GM12878 (cell line): ENCODE results near the gene ITGB5. TPM values are rescaled to one million over a fixed set of nuclear protein-coding genes. Genes with fewer than 3 reads are reported as not detected.

Experiments
- ATAC-seq: fragments of 200-7000 bp; cut with Tn5 transposase; 3 replicates; pipeline ENCODE4 v1.9.1; 2020; ENCODE audit warnings: mild to moderate bottlenecking, moderate library complexity
- BruUV-seq: library from RNA; stranded (reverse); fragments of 400-500 nt; replicated peaks from 2 replicates; lab custom pipeline; 2021; lab: Mats Ljungman, UMichigan
- CTCF ChIA-PET: fragments of 300-600 bp; sonication (Branson Sonifier 250); formaldehyde crosslinking; extraction: SDS; loops from one replicate; lab custom pipeline; 2021; ENCODE audit warnings: inconsistent platforms; lab: Yijun Ruan, JAX
- POLR2A ChIA-PET: fragments of 350-600 bp; formaldehyde crosslinking; extraction: SDS; loops from one replicate; lab custom pipeline; 2021; ENCODE audit warnings: inconsistent platforms; lab: Charles Lee
- RAD21 ChIA-PET: fragments of 300-600 bp; sonication (Branson Sonifier 250); formaldehyde crosslinking; loops from one replicate; lab custom pipeline; 2023; ENCODE audit warnings: antibody characterized with exemption; ENCODE audit not compliant: unreplicated experiment; lab: Charles Lee
- SMC1A ChIA-PET: fragments of 300-600 bp; sonication (Branson Sonifier 250); formaldehyde crosslinking; loops from one replicate; lab custom pipeline; 2023; ENCODE audit not compliant: unreplicated experiment, uncharacterized antibody; lab: Charles Lee
- DNase-seq: peaks from one replicate; pipeline ENCODE4 v3.0.0-alpha.2; 2011; ENCODE audit warnings: low read depth, low spot score
- FAIRE-seq: peaks from 3 replicates; lab custom pipeline; 2011; peaks lifted over from hg19 to GRCh38; lab: Jason Lieb, UNC
- H2AFZ ChIP-seq: 2 replicates; pipeline ENCODE4 v1.6.0; 2011; ENCODE audit warnings: low read depth, low read length, control low read depth; ENCODE audit not compliant: control insufficient read depth
- H3K27ac ChIP-seq: 2 replicates; pipeline ENCODE4 v1.5.1; 2011; ENCODE audit warnings: control low read depth; ENCODE audit not compliant: control insufficient read depth, insufficient read depth
- H3K27me3 ChIP-seq, 2 experiments: replicated peaks in 1 of 2; 2 replicates each; pipeline versions ENCODE4 v1.6.0 to v1.6.1; 2011; ENCODE audit warnings: low read length in 1 of 2; ENCODE audit not compliant: control insufficient read depth in 2 of 2, insufficient read depth in 2 of 2
- H3K36me3 ChIP-seq, 2 experiments: 2 replicates each; pipeline ENCODE4 v1.5.1; 2011; ENCODE audit warnings: low read length in 1 of 2; ENCODE audit not compliant: control insufficient read depth in 2 of 2, insufficient read depth in 2 of 2
- H3K4me1 ChIP-seq: 2 replicates; pipeline ENCODE4 v1.6.1; 2011; ENCODE audit warnings: mild to moderate bottlenecking, low read length, moderate library complexity, mixed read lengths; ENCODE audit not compliant: control insufficient read depth, insufficient read depth
- H3K4me2 ChIP-seq: 2 replicates; pipeline ENCODE4 v1.6.0; 2011; ENCODE audit warnings: control low read depth; ENCODE audit not compliant: control insufficient read depth, insufficient read depth
- H3K4me3 ChIP-seq: fragments of 200-600 bp; sonication (generic); 2 replicates; pipeline ENCODE4 v1.5.1; 2016
- H3K79me2 ChIP-seq: 2 replicates; pipeline ENCODE4 v1.6.0; 2011; ENCODE audit warnings: low read length; ENCODE audit not compliant: control insufficient read depth, insufficient read depth
- H3K9ac ChIP-seq: 2 replicates; pipeline ENCODE4 v1.8.0; 2011; ENCODE audit warnings: low read length, control low read depth, mixed read lengths; ENCODE audit not compliant: control insufficient read depth, insufficient read depth
- H3K9me3 ChIP-seq: replicated peaks from 3 replicates; pipeline ENCODE4 v1.5.1; 2011; ENCODE audit warnings: mild to moderate bottlenecking, low read length; ENCODE audit not compliant: control insufficient read depth, insufficient read depth
- H4K20me1 ChIP-seq: 2 replicates; pipeline ENCODE4 v1.6.0; 2011; ENCODE audit not compliant: control insufficient read depth, insufficient read depth
- CREM ChIP-seq: IDR thresholded peaks from 2 replicates; pipeline ENCODE4 v1.6.1; 2014; ENCODE audit warnings: antibody characterized with exemption, low read depth
- EP300 ChIP-seq, 2 experiments: fragments of 150-350 bp in 1 of 2; IDR thresholded peaks; 2 replicates each; pipeline ENCODE4 v1.6.1; 2011 to 2012; ENCODE audit warnings: low read depth in 2 of 2, low read length in 2 of 2, borderline replicate concordance in 1 of 2, improper control_type of control experiment in 1 of 2, inconsistent platforms in 1 of 2; ENCODE audit not compliant: control insufficient read depth in 1 of 2
- ETV6 ChIP-seq, 2 experiments: fragments of 450-650 bp in 1 of 2; IDR thresholded peaks in 1 of 2; conservative IDR thresholded peaks in 1 of 2; 2 replicates each; pipeline ENCODE4 v1.6.1; 2014; ENCODE audit warnings: antibody characterized with exemption in 1 of 2, borderline replicate concordance in 1 of 2, low read depth in 1 of 2, mild to moderate bottlenecking in 1 of 2, moderate library complexity in 1 of 2
- HCFC1 ChIP-seq: fragments of 150-350 bp; IDR thresholded peaks from 2 replicates; pipeline ENCODE4 v1.6.1; 2014; ENCODE audit warnings: low read length
- JUND ChIP-seq: IDR thresholded peaks from 2 replicates; pipeline ENCODE4 v1.6.1; 2012; ENCODE audit warnings: low read depth, mild to moderate bottlenecking, low read length, improper control_type of control experiment, moderate library complexity
- MAX ChIP-seq: IDR thresholded peaks from 2 replicates; pipeline ENCODE4 v1.6.1; 2012; ENCODE audit warnings: low read depth, low read length, improper control_type of control experiment
- MEF2A ChIP-seq: IDR thresholded peaks from 2 replicates; pipeline ENCODE4 v1.6.1; 2011; ENCODE audit warnings: low read depth, mild to moderate bottlenecking, low read length, moderate library complexity; ENCODE audit not compliant: insufficient read depth
- MYB ChIP-seq: fragments of 150-350 bp; IDR thresholded peaks from 2 replicates; pipeline ENCODE4 v1.6.1; 2014; ENCODE audit warnings: mild to moderate bottlenecking, low read depth, low read length, borderline replicate concordance
- NKRF ChIP-seq: fragments of 450-650 bp; conservative IDR thresholded peaks from 2 replicates; pipeline ENCODE4 v1.6.1; 2017; ENCODE audit warnings: mild to moderate bottlenecking, moderate library complexity
- NRF1 ChIP-seq: conservative IDR thresholded peaks from 2 replicates; pipeline ENCODE4 v1.6.1; 2011; ENCODE audit warnings: mild to moderate bottlenecking, low read depth, low read length, improper control_type of control experiment
- SP1 ChIP-seq: IDR thresholded peaks from one replicate; pipeline ENCODE4 v1.6.1; 2011; ENCODE audit warnings: low read depth, low read length
- ZNF592 ChIP-seq: fragments of 450-650 bp; IDR thresholded peaks from 2 replicates; pipeline ENCODE4 v1.6.1; 2017; ENCODE audit warnings: mild to moderate bottlenecking, moderate library complexity
- ZSCAN29 ChIP-seq: fragments of 450-650 bp; IDR thresholded peaks from 2 replicates; pipeline ENCODE4 v1.6.1; 2017; ENCODE audit warnings: mild to moderate bottlenecking, moderate library complexity
- WGBS: methylation state at CpG from one replicate; pipeline ENCODE4 v1.1.6; 2016; ENCODE audit warnings: low lambda C conversion rate; ENCODE audit not compliant: insufficient replicate concordance, insufficient coverage; ENCODE audit errors: missing lambda C conversion rate; 5-methylcytosine and 5-hydroxymethylcytosine counted together
- in situ Hi-C: fragments of 300-500 bp; cut with MboI; formaldehyde crosslinking; loops from 9 replicates; pipeline ENCODE4 v1.14.3; 2018; ENCODE audit warnings: mixed read lengths
- intact Hi-C: fragments of 100-400 bp; cut with micrococcal nuclease; formaldehyde crosslinking; loops from one replicate; pipeline ENCODE4 v1.14.2; 2022; ENCODE audit not compliant: unreplicated experiment
- polyA plus RNA-seq, 11 experiments: library from polyadenylated mRNA; depleted of rRNA in 4 of 11; unstranded in 6 of 11; stranded (reverse) in 5 of 11; fragments of >200 nt; fragmentation: Nextera tagmentation in 4 of 11; fragmentation: Illumina TruSeq in 1 of 11; extraction: Ambion mirVana in 4 of 11; extraction: Trizol in 1 of 11; gene quantifications; 1 replicate in 1 of 11; 2 replicates in 10 of 11; pipeline versions ENCODE4 v1.2.1 to v1.2.3, GENCODE V29; 2011 to 2016; ENCODE audit warnings: inconsistent platforms in 2 of 11, missing spikeins in 2 of 11, low read depth in 1 of 11
- total RNA-seq, 4 experiments: library from RNA; depleted of rRNA in 3 of 4; stranded (reverse); fragments of >200 nt in 3 of 4; fragmentation: Illumina TruSeq in 1 of 4; extraction: Trizol in 1 of 4; gene quantifications; 2 replicates each; pipeline versions ENCODE4 v1.2.1 to v1.2.3, GENCODE V29; 2013 to 2021
- TF ChIP-seq, protein P1 (sequence below): fragments of 150-350 bp; IDR thresholded peaks from 2 replicates; pipeline ENCODE4 v1.6.1; 2014; ENCODE audit warnings: mild to moderate bottlenecking, low read depth, low read length

The ITGB5 gene
- total and polyA plus RNA-seq, 10 of the 15 experiments (the other 5 are each of a cell fraction or from before 2014, with no cell fraction given): 0.05 to 10.0 (median 0.83) TPM; not detected in 2

- TF ChIP-seq ZNF592 (no peak), ZSCAN29 (no peak), HCFC1 (no peak), MEF2A (no peak)
Observed at GRCh38 chr3:124779751-124780191, 107.4 kb downstream of the ITGB5 start (continued).

DNA sequence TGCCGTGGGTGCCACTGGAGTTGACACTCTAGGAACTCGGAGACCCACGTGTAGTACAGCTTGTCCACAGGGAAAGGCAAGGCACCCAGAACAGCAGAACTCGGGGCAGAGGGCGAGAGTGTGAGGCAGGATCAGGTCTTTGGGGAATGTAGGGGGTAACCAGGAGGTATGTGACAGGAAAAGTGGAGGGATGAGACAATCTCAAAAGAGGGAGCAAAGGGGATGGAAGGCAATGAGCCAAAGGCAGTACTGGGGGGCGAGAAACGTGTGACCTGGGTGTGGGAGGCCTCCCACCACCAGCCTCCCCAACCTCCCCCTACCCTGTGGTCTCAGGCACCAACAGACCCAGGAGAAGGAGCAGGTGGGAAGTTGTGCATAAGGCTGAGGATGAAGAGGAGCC is 108.0 kb downstream of the ITGB5 start:
- no peak for TF ChIP-seq ETV6 (conservative IDR thresholded peaks at IDR 0.05 in 1 of 2, IDR thresholded peaks at IDR 0.05 in 1 of 2; ENCODE audit: borderline replicate concordance in 1 of 2, low read depth in 1 of 2)
- TF ChIP-seq, protein P1, sequence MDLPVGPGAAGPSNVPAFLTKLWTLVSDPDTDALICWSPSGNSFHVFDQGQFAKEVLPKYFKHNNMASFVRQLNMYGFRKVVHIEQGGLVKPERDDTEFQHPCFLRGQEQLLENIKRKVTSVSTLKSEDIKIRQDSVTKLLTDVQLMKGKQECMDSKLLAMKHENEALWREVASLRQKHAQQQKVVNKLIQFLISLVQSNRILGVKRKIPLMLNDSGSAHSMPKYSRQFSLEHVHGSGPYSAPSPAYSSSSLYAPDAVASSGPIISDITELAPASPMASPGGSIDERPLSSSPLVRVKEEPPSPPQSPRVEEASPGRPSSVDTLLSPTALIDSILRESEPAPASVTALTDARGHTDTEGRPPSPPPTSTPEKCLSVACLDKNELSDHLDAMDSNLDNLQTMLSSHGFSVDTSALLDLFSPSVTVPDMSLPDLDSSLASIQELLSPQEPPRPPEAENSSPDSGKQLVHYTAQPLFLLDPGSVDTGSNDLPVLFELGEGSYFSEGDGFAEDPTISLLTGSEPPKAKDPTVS: no peak
- TF ChIP-seq CREM: no peak
- TF ChIP-seq NRF1: no peak
- no peak for TF ChIP-seq SP1
- no peak for TF ChIP-seq JUND
- TF ChIP-seq MAX: no peak
- no peak for TF ChIP-seq NKRF
- no peak for TF ChIP-seq MYB
- no peak for TF ChIP-seq EP300 (IDR thresholded peaks at IDR 0.05; ENCODE audit: borderline replicate concordance in 1 of 2, control insufficient read depth in 1 of 2, low read depth in 2 of 2, low read length in 2 of 2)
- whole genome bisulfite sequencing: 36% methylated on average over 7 of the region's 7 CpGs
- H3K4me1 ChIP-seq: peaks cover 6% of the 10 kb centered on the region
- ATAC-seq: no peak
- no peak overlapping the region for H2AFZ ChIP-seq
- H3K9ac ChIP-seq: no peak overlapping the region
- no peak overlapping the region for H3K27ac ChIP-seq
- ChIA-PET POLR2A (no interaction called here), RAD21 (interaction anchor here (0.8 to 2.5 kb wide), 2 partner anchors 9 to 154 kb away, joined by 3 to 9 read pairs; no protein-coding TSS in a partner anchor), CTCF (interaction anchor here (1.7 to 4.4 kb wide), 2 partner anchors 8 to 9 kb away, joined by 6 to 22 read pairs; no protein-coding TSS in a partner anchor), SMC1A (interaction anchor here (0.6 to 3.2 kb wide), 3 partner anchors 8 to 164 kb away, joined by 3 to 18 read pairs (median 3); no protein-coding TSS in a partner anchor)
- FAIRE-seq: no peak
- no peak overlapping the region for H3K4me3 ChIP-seq
- H3K79me2 ChIP-seq: no peaks in the 10 kb centered on the region
- H4K20me1 ChIP-seq: no peaks in the 10 kb centered on the region
- DNase-seq: no peak
- intact Hi-C loops (no loop called here), in situ Hi-C loops (no loop called here)
- H3K27me3 ChIP-seq: no peaks in the 10 kb centered on the region
- no peaks in the 10 kb centered on the region for H3K9me3 ChIP-seq
- no peaks in the 10 kb centered on the region for H3K36me3 ChIP-seq
- no peak overlapping the region for H3K4me2 ChIP-seq
- no TSS peak for BruUV-seq
